GM21360 (cell line): ENCODE data around the gene ZNF77.
"Not testable (repeated sequence)": the region's sequence is repeated elsewhere in the genome, so short reads cannot be mapped to it uniquely, and the experiment has no call there.

ENCODE experiments used
- ATAC-seq: cut with Tn5 transposase; IDR thresholded peaks from one replicate; pipeline ENCODE4 v1.9.1; 2021; ENCODE audit warnings: mild to moderate bottlenecking, moderate library complexity; ENCODE audit not compliant: unreplicated experiment

The ZNF77 gene

GRCh38 chr19:2970201-2970835 lies 25.5 kb upstream of the ZNF77 start:
- no peak for ATAC-seq

GRCh38 chr19:2969104-2969504 lies 24.3 kb upstream of the ZNF77 start:
- ATAC-seq, result no peak

- no peak for ATAC-seq
These were observed 23.2 kb upstream of the ZNF77 start for GRCh38 chr19:2967972-2968371.

- ATAC-seq, result no peak
These were observed 20.1 kb upstream of the ZNF77 start for GRCh38 chr19:2964874-2965273.

- not testable (repeated sequence) for ATAC-seq
These were observed 18.9 kb upstream of the ZNF77 start for GRCh38 chr19:2963631-2964030.

GRCh38 chr19:2963122-2963521 lies 18.4 kb upstream of the ZNF77 start:
- no peak for ATAC-seq

- no peak for ATAC-seq
These were observed 17.4 kb upstream of the ZNF77 start for GRCh38 chr19:2962018-2962670.

- no peak for ATAC-seq
These were observed 15.3 kb upstream of the ZNF77 start for GRCh38 chr19:2960120-2960519.

GRCh38 chr19:2957160-2957559 lies 12.4 kb upstream of the ZNF77 start:
- ATAC-seq, result no peak

GRCh38 chr19:2952953-2953481 lies 8.2 kb upstream of the ZNF77 start:
- no peak for ATAC-seq

GRCh38 chr19:2950286-2951124 lies 5.7 kb upstream of the ZNF77 start:
- ATAC-seq, result peak; percentile 86

- ATAC-seq, result peak; percentile 6
These were observed 5.1 kb upstream of the ZNF77 start for GRCh38 chr19:2949939-2950285.

GRCh38 chr19:2945575-2946184 lies 909 bp upstream of the ZNF77 start:
- no peak for ATAC-seq

- no peak for ATAC-seq
These were observed 382 bp downstream of the ZNF77 start for GRCh38 chr19:2944403-2944774.

- ATAC-seq, result no peak
These were observed 1.7 kb downstream of the ZNF77 start for GRCh38 chr19:2942928-2943640.

- ATAC-seq, result not testable (repeated sequence)
These were observed 8.9 kb downstream of the ZNF77 start for GRCh38 chr19:2935863-2936262.

GRCh38 chr19:2933490-2933910 lies 11.3 kb downstream of the ZNF77 start:
- ATAC-seq, result no peak

GRCh38 chr19:2927032-2927430 lies 17.7 kb downstream of the ZNF77 start:
- no peak for ATAC-seq

GRCh38 chr19:2926341-2927031 lies 18.3 kb downstream of the ZNF77 start:
- no peak for ATAC-seq

GRCh38 chr19:2923510-2923909 lies 21.3 kb downstream of the ZNF77 start:
- no peak for ATAC-seq
